KOPT-K1 (cell line): ENCODE data around the gene LYPD6B.

Source experiments
- H3K27ac ChIP-seq: fragments of 200-600 bp; sonication (generic); 2 replicates; pipeline ENCODE4 v1.5.1; 2016; ENCODE audit warnings: antibody characterized with exemption, mild to moderate bottlenecking, low read depth, low read length; ENCODE audit not compliant: poor library complexity, severe bottlenecking
- H3K36me3 ChIP-seq: fragments of 200-600 bp; sonication (generic); 2 replicates; pipeline ENCODE4 v1.5.1; 2017; ENCODE audit warnings: antibody characterized with exemption, mild to moderate bottlenecking, low read length, moderate library complexity; ENCODE audit not compliant: insufficient read depth
- H3K9me3 ChIP-seq: fragments of 200-600 bp; sonication (generic); 2 replicates; pipeline ENCODE4 v1.5.1; 2017; ENCODE audit warnings: antibody characterized with exemption, low read length, mild to moderate bottlenecking; ENCODE audit not compliant: insufficient read depth, poor library complexity, severe bottlenecking

LYPD6B gene

DNA sequence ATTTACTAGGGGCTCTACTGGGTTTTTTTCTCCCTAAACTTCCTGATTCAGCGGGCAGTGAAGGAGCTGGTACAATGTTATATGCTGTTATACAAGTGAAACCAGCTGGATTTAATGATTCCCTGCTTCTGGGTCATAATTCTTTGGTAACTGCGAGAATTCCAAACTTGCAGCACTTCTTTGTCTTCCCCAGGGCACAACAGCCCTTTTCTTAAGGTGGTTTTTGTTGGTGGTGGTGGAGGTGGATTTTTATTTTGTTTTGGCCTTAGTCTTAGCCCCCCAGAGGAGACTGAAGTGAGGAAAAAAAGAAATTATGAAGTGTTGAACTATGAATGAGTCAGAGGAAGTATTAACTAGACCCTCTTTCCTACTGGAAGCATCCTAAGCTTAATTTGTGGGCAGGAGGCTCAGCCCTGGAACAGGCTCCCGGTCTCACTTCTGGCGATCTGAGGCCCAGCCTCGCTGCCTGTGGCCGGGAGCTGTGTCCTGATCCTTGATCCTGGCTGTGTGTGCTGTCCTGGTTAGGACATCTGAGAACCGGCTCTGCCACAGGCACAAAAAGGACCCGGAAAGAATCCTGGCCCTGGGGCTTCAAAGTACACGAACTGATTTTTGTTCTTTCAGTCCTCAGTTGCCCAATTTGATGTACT, 141.9 kb downstream of the LYPD6B start:
- H3K36me3 ChIP-seq: no peaks in the 10 kb centered on the region
- no peak overlapping the region for H3K27ac ChIP-seq
- no peaks in the 10 kb centered on the region for H3K9me3 ChIP-seq

DNA sequence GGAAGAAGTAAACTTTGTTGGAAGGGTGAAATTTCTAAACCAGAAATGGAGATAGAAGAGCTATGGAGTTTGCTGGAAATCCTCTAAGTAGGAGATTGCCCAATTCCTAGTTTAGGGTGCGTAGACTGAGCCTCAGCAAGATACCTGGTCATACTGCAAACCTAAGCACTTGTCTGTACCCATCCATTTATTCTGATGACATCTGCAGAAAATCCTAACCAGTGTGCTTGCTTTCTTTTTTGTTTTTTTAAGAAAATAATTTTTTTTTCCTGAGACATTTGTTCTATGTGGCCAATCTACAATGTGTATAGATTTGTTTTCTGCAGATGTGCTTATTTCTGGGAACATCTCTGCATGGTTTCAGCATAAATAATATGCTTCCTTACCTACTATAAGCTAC, 144.7 kb downstream of the LYPD6B start:
- Histone ChIP-seq H3K27ac (no peak overlapping the region), H3K36me3 (no peaks in the 10 kb centered on the region), H3K9me3 (no peaks in the 10 kb centered on the region)

DNA sequence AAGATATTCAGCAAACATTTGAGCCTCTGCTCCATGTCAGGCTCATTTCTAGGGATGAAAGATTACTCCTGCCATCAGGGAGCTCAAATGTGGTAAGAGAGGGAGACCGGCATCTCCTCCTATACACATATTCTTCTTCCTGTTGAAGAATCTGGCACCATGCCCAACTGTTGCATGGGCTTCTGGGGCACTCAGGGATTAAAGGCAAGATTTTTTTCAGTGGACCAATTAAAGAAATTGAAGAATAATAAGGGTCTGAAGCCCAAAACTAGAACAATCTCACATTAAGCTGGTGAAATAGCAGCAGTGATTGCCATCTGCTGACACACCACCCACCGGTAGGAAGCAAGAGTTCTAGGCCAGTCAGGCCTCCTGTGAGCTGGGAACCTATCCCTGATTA, 146.5 kb downstream of the LYPD6B start:
- no peaks in the 10 kb centered on the region for H3K9me3 ChIP-seq
- no peak overlapping the region for H3K27ac ChIP-seq
- H3K36me3 ChIP-seq: no peaks in the 10 kb centered on the region

DNA sequence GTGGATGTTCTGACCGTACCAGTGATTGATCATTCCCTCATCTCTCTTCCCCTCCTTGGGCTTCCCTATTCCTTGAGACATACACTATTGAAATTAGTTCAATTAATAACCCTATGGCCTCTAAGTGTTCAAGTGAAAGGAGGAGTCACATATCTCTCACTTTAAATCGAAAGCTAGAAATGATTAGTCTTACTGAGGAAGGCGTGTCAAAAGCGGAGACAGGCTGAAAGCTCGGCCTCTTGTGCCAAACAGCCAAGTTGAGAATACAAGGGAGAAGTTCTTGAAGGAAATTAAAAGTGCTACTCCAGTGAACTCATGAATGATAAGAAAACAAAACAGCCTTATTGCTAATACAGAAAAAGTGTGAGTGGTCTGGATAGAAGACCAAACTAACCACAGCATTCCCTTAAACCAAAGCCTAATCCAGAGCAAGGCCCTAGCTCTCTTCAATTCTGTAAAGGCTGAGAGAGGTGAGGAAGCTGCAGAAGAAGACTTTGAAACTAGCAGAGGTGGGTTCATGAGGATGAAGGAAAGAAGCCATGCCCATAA, 147.5 kb downstream of the LYPD6B start:
- no peak overlapping the region for H3K27ac ChIP-seq
- H3K36me3 ChIP-seq: no peaks in the 10 kb centered on the region
- no peaks in the 10 kb centered on the region for H3K9me3 ChIP-seq

DNA sequence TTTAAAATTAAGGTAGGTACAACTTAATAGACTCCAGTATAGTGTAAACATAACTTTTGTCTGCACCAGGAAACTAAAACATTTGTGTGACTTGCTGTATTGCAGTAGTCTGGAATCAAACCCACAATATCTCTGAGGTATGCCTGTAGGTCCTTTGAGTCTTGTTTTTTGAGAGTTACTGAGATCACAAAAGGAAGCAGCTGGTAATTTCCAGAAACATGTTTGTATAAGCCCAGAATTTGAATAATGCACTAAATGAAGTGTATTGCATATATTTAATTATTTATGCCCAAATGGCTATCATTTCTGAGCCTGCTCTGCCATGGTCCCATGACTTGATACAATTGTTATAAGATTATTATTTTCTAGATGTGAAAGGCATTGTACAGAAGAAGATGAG, 148.6 kb downstream of the LYPD6B start:
- no peaks in the 10 kb centered on the region for H3K9me3 ChIP-seq

DNA sequence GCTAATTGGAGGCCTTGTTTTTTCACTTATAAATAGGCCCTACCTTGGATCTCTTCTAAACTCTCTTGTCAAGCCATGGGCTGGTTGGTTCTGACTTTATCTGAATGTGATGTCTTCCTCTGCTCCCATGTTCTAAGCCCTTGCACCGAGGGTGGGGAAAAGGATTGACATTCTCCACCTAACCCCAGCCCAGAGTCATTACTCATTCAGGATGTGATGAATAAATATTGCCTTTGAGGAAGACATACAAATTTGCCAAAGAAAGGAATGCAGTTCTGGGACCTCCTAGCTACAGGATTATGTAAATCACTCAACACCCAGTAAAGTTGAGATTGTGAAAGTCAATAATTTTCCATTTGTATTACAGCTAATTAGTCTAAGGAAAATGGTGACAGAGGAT, 149.8 kb downstream of the LYPD6B start:
- H3K27ac ChIP-seq: no peak overlapping the region
- H3K36me3 ChIP-seq: no peaks in the 10 kb centered on the region
- H3K9me3 ChIP-seq: no peaks in the 10 kb centered on the region

More for the DNA sequence above, 148.6 kb downstream of the LYPD6B start:
- H3K36me3 ChIP-seq: no peaks in the 10 kb centered on the region
- no peak overlapping the region for H3K27ac ChIP-seq

DNA sequence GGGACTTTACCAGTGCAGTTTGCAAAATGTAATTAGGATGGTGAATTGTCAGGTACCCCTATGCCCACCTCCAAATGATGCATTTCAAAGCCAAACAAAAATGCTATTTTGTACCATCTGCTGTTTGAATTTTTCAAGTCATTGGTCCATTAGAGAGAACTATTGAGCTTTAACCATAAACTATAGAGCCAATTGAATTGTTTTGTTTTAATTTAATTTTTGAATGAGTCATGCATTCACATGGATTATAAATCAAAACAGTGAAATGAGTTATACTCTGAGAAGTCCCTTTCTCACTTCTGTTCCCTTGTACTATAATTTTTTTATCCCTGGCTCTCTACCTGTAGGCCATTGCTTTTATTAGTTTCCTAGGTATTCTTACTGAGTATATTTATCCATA, 151.3 kb downstream of the LYPD6B start:
- H3K36me3 ChIP-seq: no peaks in the 10 kb centered on the region
- no peak overlapping the region for H3K27ac ChIP-seq
- H3K9me3 ChIP-seq: no peaks in the 10 kb centered on the region

DNA sequence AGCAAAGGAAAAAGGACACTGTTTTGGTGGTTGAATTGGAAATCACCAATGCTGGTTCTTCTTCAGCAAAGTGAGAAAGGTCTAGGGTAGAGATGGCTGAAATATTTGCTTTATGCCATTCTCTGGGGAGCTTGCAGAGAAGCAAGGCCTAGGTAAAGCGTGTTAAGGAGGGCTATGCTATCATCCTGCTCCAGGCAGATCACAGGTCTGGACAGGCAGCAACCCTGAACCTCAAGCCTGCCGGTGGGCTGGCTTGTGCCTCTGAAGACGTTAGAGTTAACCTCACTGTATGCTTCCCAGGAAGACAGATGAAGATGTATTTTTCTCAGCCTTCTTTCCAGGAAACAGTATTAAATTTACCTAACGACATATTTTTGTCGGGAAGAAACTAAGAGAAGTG, 153.4 kb downstream of the LYPD6B start:
- H3K9me3 ChIP-seq: no peaks in the 10 kb centered on the region
- no peaks in the 10 kb centered on the region for H3K36me3 ChIP-seq
- H3K27ac ChIP-seq: no peak overlapping the region

DNA sequence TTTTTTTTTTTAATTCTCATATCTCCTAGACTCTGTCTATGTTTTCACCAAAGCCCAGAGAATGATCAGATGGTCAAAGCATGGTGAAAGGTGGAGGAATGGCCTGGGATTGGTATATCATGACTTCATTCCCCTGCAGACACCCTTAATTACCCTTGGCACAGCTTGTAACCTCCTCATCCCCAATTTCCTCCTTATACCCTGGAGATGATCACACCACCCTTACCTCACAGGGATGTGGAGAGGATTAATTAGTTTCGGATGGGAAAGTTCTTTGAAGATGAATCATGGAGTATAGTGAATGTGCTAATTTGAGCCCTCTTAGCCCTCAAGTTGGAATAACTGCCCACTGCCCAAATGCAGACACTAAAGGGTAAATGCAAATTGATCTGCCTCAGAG, 153.9 kb downstream of the LYPD6B start:
- H3K9me3 ChIP-seq: no peaks in the 10 kb centered on the region
- H3K36me3 ChIP-seq: no peaks in the 10 kb centered on the region
- H3K27ac ChIP-seq: no peak overlapping the region

DNA sequence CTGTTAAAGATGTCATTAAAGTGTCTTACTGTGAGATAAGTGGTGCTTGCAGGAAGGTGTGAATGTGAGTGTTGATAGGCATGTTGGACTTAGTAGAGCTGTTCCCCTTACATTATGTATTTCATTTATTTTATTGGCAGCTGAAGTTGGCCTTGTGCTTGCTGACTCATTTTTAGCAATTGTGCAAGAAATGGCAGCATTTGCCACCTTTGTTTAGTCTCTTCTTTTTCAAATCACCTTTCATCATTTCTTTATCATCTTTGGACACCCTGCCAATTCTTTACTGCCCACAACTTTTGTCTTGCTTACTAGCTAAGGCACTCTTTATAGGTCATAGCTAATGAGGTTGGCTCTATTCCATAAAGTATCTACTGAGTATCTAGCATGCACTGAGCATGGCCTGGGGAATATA, 161.6 kb downstream of the LYPD6B start:
- Histone ChIP-seq H3K9me3 (no peaks in the 10 kb centered on the region), H3K36me3 (no peaks in the 10 kb centered on the region), H3K27ac (no peak overlapping the region)

DNA sequence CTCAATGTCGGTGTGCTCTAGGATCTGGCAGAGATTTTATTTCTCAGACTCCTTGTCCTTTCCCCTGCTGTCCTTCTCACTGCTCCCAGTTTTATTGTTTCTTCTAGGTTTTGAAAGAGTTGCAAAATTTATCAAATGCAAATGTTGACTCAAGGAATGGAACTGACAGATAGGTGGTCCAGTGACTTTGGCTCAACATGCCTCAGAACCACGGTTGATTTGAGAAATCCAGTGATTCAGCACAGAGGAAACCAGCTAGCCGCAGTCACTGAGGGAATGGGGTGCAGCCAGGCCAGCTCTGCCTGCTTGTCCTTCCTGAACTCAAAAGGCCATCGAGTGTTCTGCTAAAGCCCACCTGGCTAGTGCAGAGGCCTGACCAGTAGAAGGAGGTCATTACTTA, 166.2 kb downstream of the LYPD6B start:
- Histone ChIP-seq H3K27ac (no peak overlapping the region), H3K36me3 (no peaks in the 10 kb centered on the region), H3K9me3 (no peaks in the 10 kb centered on the region)

DNA sequence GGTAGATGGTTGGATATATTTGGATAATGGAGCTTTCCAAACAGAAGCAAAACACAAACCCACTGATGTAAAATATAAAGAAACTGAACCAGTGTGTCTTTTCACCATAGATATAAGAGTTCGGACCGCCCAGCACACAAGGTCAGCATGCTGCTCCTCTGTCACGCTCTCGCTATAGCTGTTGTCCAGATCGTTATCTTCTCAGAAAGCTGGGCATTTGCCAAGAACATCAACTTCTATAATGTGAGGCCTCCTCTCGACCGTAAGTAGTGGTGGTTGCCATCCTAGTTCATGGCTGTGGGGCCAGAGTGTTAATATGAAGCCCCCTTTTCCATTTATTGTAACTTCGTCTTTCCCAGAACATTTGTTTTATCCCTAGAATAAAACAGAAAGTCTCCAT, 166.6 kb downstream of the LYPD6B start:
- no peaks in the 10 kb centered on the region for H3K36me3 ChIP-seq
- H3K27ac ChIP-seq: no peak overlapping the region
- H3K9me3 ChIP-seq: no peaks in the 10 kb centered on the region

DNA sequence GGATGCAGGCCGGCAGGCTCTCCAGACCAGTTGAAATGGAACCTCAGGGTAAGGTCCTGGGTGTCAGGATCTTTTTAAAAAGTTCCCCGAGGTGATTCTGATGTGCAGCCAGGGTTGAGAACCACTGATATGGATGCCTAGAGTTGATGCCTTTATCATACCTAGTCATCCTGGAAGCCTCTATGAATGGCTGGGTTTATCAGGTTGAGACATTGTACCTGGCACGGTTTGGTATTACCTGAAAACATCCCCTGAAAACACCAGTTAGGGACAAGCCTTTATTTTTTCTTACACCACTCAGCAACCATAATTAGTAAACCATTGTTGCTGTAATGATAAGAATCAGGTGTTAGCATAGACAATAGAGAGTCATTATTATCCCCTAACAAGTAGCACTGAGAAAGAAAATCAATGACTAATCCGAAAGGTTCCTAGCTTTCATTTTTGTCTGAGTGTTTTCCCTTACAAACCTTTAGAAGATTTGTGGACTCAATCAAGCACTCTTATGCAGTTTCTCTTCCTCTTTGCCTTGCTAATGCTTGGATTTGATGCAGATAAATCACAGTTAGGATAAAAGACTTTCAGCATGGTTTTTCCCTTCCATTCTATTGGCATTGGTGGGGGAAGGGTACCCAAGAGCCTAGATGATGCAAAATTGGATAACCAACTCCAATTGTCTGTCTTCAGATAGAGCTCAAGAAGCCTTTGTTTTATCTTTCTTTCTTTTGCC, 175.4 kb downstream of the LYPD6B start:
- Histone ChIP-seq H3K9me3 (no peaks in the 10 kb centered on the region), H3K27ac (no peak overlapping the region), H3K36me3 (no peaks in the 10 kb centered on the region)

DNA sequence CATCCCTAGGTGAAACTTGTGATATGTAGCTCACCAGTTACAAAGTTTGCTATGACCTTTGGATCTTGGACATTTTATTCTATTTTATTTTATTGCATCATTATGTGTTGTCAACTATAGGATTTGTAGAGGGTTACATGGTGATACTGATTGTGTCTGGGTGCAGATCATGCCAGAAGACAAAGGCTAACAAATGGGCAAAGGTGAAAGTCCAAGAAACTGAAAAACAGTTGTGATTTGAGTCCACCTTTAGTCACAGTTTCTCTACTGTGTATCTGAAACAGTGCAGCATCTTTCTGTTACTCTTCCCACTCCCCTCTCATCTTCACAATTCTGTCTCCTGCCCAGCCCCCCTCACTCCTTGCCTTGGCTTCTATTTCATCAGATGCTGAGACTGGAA, 180.0 kb downstream of the LYPD6B start:
- no peaks in the 10 kb centered on the region for H3K36me3 ChIP-seq

DNA sequence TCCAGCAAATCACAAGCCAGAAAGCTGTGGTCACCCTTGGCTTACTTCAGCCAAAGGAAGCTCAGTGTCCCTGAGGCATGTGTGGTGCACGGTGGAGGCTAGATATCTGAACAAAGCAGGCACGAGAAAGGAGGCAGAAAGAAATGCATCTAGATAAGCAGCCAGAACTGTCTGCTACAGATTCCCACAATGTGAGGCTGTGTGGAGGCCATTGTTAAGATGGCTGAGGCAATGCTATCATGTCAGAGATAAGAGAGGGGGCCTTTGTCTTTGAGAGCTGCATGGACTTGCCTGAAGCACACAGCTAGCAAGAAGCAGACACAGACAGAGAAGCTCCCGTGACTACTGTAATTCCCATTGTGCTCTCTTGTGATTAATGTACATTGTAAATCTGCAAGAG, 181.4 kb downstream of the LYPD6B start:
- no peaks in the 10 kb centered on the region for H3K9me3 ChIP-seq
- H3K27ac ChIP-seq: no peak overlapping the region
- no peaks in the 10 kb centered on the region for H3K36me3 ChIP-seq

More for the DNA sequence above, 180.0 kb downstream of the LYPD6B start:
- Histone ChIP-seq H3K9me3 (no peaks in the 10 kb centered on the region), H3K27ac (no peak overlapping the region)

DNA sequence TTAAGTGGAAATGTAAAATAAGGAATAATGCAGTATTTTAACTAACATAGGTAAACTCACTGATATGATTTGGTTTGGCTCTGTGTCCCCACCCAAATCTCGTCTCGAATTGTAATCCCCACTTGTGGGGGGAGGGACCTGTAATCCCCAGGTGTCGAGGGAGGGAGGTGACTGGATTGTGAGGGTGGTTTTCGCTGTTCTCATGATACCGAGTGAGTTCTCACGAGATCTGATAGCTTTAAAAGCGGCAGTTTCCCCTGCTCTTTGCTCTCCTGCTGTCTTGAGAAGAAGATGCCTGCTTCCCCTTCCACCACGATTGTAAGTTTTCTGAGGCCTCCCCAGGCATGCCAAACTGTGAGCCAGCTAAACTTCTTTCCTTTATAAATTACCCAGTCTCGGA, 182.5 kb downstream of the LYPD6B start:
- Histone ChIP-seq H3K9me3 (no peaks in the 10 kb centered on the region), H3K27ac (no peak overlapping the region), H3K36me3 (no peaks in the 10 kb centered on the region)
